GM19238 (cell line): ENCODE data around the gene FLG2.
A peak's percentile ranks its signal among the peaks of the same experiment; 100 is the strongest.

ENCODE experiments used
- DNase-seq: peaks from one replicate; pipeline ENCODE4 v3.0.0; 2011; ENCODE audit warnings: low spot score; ENCODE audit not compliant: insufficient read length

The FLG2 gene

GRCh38 chr1:152359906-152360305 lies at the start of gene FLG2:
Gene FLG2 (minus strand): TSS chr1:152360006. CDS start chr1:152358884, 1,122 bp downstream.
- no peak for DNase-seq

GRCh38 chr1:152408664-152409063 lies 48.9 kb upstream of the FLG2 start:
- DNase-seq, result no peak

- DNase-seq, result no peak
Observed at GRCh38 chr1:152398812-152399698, 39.2 kb upstream of the FLG2 start.

GRCh38 chr1:152397474-152397873 lies 37.7 kb upstream of the FLG2 start:
- DNase-seq, result no peak

GRCh38 chr1:152394151-152394550 lies 34.3 kb upstream of the FLG2 start:
- no peak for DNase-seq

GRCh38 chr1:152392909-152393308 lies 33.1 kb upstream of the FLG2 start:
- no peak for DNase-seq

- no peak for DNase-seq
Observed at GRCh38 chr1:152388889-152389288, 29.1 kb upstream of the FLG2 start.

- DNase-seq, result no peak
Observed at GRCh38 chr1:152386940-152387339, 27.1 kb upstream of the FLG2 start.

- no peak for DNase-seq
Observed at GRCh38 chr1:152380932-152381331, 21.1 kb upstream of the FLG2 start.

- DNase-seq, result no peak
Observed at GRCh38 chr1:152374451-152374850, 14.6 kb upstream of the FLG2 start.

- DNase-seq, result no peak
Observed at GRCh38 chr1:152372672-152373071, 12.9 kb upstream of the FLG2 start.

GRCh38 chr1:152367436-152367835 lies 7.6 kb upstream of the FLG2 start:
- DNase-seq, result no peak

GRCh38 chr1:152356736-152357135 lies 3.1 kb downstream of the FLG2 start:
- DNase-seq, result no peak

GRCh38 chr1:152349611-152350010 lies 10.2 kb downstream of the FLG2 start:
- no peak for DNase-seq

GRCh38 chr1:152348447-152348846 lies 11.4 kb downstream of the FLG2 start:
- DNase-seq, result no peak

GRCh38 chr1:152347116-152347728 lies 12.6 kb downstream of the FLG2 start:
- peak; percentile 2 for DNase-seq

- DNase-seq, result no peak
Observed at GRCh38 chr1:152344438-152344837, 15.4 kb downstream of the FLG2 start.

- DNase-seq, result no peak
Observed at GRCh38 chr1:152343006-152343405, 16.8 kb downstream of the FLG2 start.

GRCh38 chr1:152335399-152335798 lies 24.4 kb downstream of the FLG2 start:
- DNase-seq, result no peak

- no peak for DNase-seq
Observed at GRCh38 chr1:152328801-152329391, 30.9 kb downstream of the FLG2 start.

GRCh38 chr1:152325111-152325510 lies 34.7 kb downstream of the FLG2 start, which contains the start of gene FLG:
Gene FLG (minus strand): TSS chr1:152325239. CDS start chr1:152315456, 9,783 bp downstream.
- DNase-seq, result no peak

- no peak for DNase-seq
Observed at GRCh38 chr1:152313970-152314369, 45.8 kb downstream of the FLG2 start.
